Testis (tissue), 2 donors: ENCODE results near the gene SKI.

ENCODE experiments used
- CTCF ChIP-seq, 3 experiments: fragments of 450-650 bp in 2 of 3; fragments of 200-600 bp in 1 of 3; sonication (generic) in 1 of 3; IDR thresholded peaks; one replicate each; pipeline ENCODE4 v1.5.1; 2016 to 2019; ENCODE audit warnings: antibody characterized with exemption in 3 of 3, mild to moderate bottlenecking in 2 of 3, moderate library complexity in 1 of 3
- POLR2A ChIP-seq: fragments of 450-650 bp; IDR thresholded peaks from one replicate; pipeline ENCODE4 v1.6.1; 2017; ENCODE audit warnings: antibody characterized with exemption, mild to moderate bottlenecking, moderate library complexity

- TF ChIP-seq CTCF (IDR thresholded peaks at IDR 0.05) = no peak
- TF ChIP-seq POLR2A = no peak
These were observed 80.7 kb downstream of the SKI start for GRCh38 chr1:2308844-2309243.
